Parathyroid adenoma (tissue), 2 donors: Measurements from ENCODE around the gene PAFAH1B2.
A peak's percentile ranks its signal among the peaks of the same experiment; 100 is the strongest.

Experiments used
- H2AFZ ChIP-seq: fragments of 300-600 bp; sonication (generic); one replicate; pipeline ENCODE4 v1.7.0; 2017; ENCODE audit warnings: antibody characterized with exemption, mild to moderate bottlenecking
- H3K27ac ChIP-seq: fragments of 300-600 bp; sonication (generic); one replicate; pipeline ENCODE4 v1.7.0; 2017
- H3K27me3 ChIP-seq: fragments of 300-600 bp; sonication (generic); one replicate; pipeline ENCODE4 v1.7.0; 2017; ENCODE audit warnings: low read length; ENCODE audit not compliant: control insufficient read depth, insufficient read depth
- H3K36me3 ChIP-seq: fragments of 300-600 bp; sonication (generic); one replicate; pipeline ENCODE4 v1.7.0; 2017; ENCODE audit warnings: low read length; ENCODE audit not compliant: control insufficient read depth, insufficient read depth
- H3K4me1 ChIP-seq: fragments of 300-600 bp; sonication (generic); one replicate; pipeline ENCODE4 v1.7.0; 2017; ENCODE audit warnings: control low read depth
- H3K4me2 ChIP-seq: fragments of 300-600 bp; sonication (generic); one replicate; pipeline ENCODE4 v1.7.0; 2017; ENCODE audit warnings: low read length
- H3K4me3 ChIP-seq: fragments of 300-600 bp; sonication (generic); one replicate; pipeline ENCODE4 v1.7.0; 2017; ENCODE audit warnings: low read depth, low read length
- H3K79me2 ChIP-seq: fragments of 300-600 bp; sonication (generic); one replicate; pipeline ENCODE4 v1.7.0; 2017; ENCODE audit warnings: control low read depth
- H3K9ac ChIP-seq: fragments of 300-600 bp; sonication (generic); one replicate; pipeline ENCODE4 v1.7.0; 2017; ENCODE audit warnings: mild to moderate bottlenecking
- H3K9me3 ChIP-seq: fragments of 300-600 bp; sonication (generic); one replicate; pipeline ENCODE4 v1.7.0; 2017; ENCODE audit warnings: low read length; ENCODE audit not compliant: control insufficient read depth
- CTCF ChIP-seq: fragments of 300-600 bp; sonication (generic); IDR thresholded peaks from one replicate; pipeline ENCODE4 v1.7.0; 2017; ENCODE audit warnings: antibody characterized with exemption, mild to moderate bottlenecking
- donor health status: primary hyperparathyroidism.

PAFAH1B2 gene

DNA sequence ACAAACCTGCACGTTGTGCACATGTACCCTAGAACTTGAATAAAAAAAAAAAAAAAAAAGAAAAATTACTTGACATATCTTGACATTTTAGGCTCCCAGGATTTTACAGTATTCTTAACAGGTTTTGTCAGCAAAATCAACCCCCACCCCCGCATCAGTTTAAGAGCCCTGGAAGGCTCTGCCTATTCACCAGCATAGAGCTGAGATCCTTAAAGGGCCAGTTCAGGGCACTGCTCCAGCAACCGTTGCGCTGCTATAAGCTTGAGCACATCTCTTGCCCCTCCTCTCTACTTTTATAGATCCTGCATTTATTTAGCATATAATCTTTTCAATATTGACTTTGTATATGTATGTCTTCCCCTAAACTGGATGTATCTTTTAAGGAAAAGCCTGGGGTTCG is 697 bp upstream of the PAFAH1B2 start:
- H3K27me3 ChIP-seq = no peaks in the 10 kb centered on the region
- peaks cover 3% of the 10 kb centered on the region for H3K4me1 ChIP-seq
- H3K36me3 ChIP-seq = no peaks in the 10 kb centered on the region
- H3K4me2 ChIP-seq = peak overlapping the region; percentile 91
- peak overlapping the region; percentile 90 for H3K27ac ChIP-seq
- H2AFZ ChIP-seq = peak overlapping the region; percentile 97
- no peak overlapping the region for H3K9ac ChIP-seq
- no peaks in the 10 kb centered on the region for H3K9me3 ChIP-seq
- peaks cover 17% of the 10 kb centered on the region for H3K79me2 ChIP-seq
- peak overlapping the region; percentile 69 for H3K4me3 ChIP-seq
- TF ChIP-seq CTCF = no peak

DNA sequence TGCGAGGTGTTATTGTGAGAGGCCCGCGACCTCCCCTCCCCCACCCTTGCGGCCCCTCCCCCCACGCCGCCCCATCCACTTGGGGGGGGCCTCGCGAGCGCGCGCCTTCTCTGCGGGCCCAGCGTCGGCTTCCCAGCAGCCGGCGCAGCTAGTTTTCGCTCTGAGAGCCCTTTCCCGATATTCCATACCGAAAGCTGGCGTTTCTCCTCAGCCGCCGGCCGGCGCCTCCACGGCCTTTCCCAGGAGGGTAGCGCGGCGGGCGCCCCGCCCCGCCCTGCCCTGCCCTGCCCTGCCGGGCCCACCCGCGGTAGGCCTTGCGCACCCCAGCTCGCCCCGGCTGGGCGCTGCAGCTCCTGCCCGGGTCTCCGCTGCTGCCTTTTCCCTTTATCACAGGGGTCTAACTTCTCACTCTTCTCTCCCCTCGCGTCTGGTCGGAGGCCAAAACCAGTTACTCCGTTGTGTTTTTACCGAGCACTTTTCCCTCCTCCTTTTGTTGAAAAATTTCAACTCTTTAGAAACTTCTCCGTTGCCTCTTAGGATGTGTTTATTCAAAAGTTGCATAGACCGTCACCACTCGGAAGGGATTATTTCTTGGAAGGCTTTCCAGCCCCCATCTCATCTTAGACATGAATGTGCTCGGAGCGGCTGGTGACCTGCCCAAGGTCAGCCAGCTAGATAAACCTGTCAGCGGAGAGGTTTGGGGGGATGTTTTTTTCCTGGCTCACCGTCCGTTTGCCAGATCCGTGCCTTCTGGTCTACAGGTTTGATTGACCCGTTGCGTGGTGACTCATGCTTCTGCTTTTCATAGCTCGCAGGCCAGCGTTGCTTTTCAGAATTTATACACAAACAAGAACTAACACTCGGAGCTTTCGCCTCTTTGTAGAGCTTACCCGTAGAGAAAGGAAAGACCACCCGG is 648 bp downstream of the PAFAH1B2 start:
- Histone ChIP-seq H3K36me3 (no peaks in the 10 kb centered on the region), H3K4me3 (peak overlapping the region; percentile 69), H3K4me1 (peaks cover 3% of the 10 kb centered on the region), H3K79me2 (peaks cover 17% of the 10 kb centered on the region), H2AFZ (peak overlapping the region; percentile 97), H3K9ac (peak overlapping the region; percentile 11), H3K9me3 (no peaks in the 10 kb centered on the region), H3K27ac (peak overlapping the region; percentile 90), H3K27me3 (no peaks in the 10 kb centered on the region), H3K4me2 (peak overlapping the region; percentile 91)
- TF ChIP-seq CTCF = no peak

GRCh38 chr11:117145393-117145761 is 1.3 kb downstream of the PAFAH1B2 start:
- H3K36me3 ChIP-seq = no peaks in the 10 kb centered on the region
- H3K4me3 ChIP-seq = peak overlapping the region; percentile 69
- peaks cover 3% of the 10 kb centered on the region for H3K4me1 ChIP-seq
- H3K27me3 ChIP-seq = no peaks in the 10 kb centered on the region
- TF ChIP-seq CTCF = no peak
- H3K9me3 ChIP-seq = no peaks in the 10 kb centered on the region
- H3K4me2 ChIP-seq = peak overlapping the region; percentile 72
- H3K79me2 ChIP-seq = peaks cover 21% of the 10 kb centered on the region
- H2AFZ ChIP-seq = no peak overlapping the region
- H3K9ac ChIP-seq = peak overlapping the region; percentile 11
- H3K27ac ChIP-seq = peak overlapping the region; percentile 90

DNA sequence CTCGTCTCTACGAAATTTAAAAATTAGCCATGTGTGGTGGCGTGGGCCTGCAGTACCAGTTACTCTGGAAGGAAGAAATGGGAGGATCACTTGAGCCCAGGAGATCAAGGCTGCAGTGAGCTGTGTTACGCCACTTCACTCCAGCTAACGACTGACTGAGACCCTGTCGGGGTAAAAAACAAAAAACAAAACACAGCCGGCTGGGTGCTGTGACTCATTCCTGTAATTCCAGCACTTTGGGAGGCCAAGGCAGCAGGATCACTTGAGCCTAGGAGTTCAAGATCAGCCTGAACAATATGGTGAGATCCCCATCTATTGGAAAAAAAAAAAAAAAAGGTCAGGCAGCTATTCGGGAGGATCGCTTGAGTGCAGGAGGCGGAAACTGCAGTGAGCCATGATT is 2.4 kb downstream of the PAFAH1B2 start:
- Histone ChIP-seq H3K4me3 (no peak overlapping the region), H3K27ac (no peak overlapping the region), H2AFZ (no peak overlapping the region), H3K4me2 (no peak overlapping the region), H3K9me3 (no peaks in the 10 kb centered on the region), H3K79me2 (peaks cover 27% of the 10 kb centered on the region), H3K36me3 (no peaks in the 10 kb centered on the region), H3K9ac (no peak overlapping the region), H3K27me3 (no peaks in the 10 kb centered on the region), H3K4me1 (peaks cover 3% of the 10 kb centered on the region)
- TF ChIP-seq CTCF = no peak

GRCh38 chr11:117152066-117152465 is 8.0 kb downstream of the PAFAH1B2 start:
- H2AFZ ChIP-seq = no peak overlapping the region
- H3K9ac ChIP-seq = no peak overlapping the region
- peaks cover 36% of the 10 kb centered on the region for H3K79me2 ChIP-seq
- no peaks in the 10 kb centered on the region for H3K9me3 ChIP-seq
- H3K4me3 ChIP-seq = no peak overlapping the region
- H3K36me3 ChIP-seq = no peaks in the 10 kb centered on the region
- TF ChIP-seq CTCF = no peak
- no peaks in the 10 kb centered on the region for H3K4me1 ChIP-seq
- no peaks in the 10 kb centered on the region for H3K27me3 ChIP-seq
- no peak overlapping the region for H3K27ac ChIP-seq
- H3K4me2 ChIP-seq = no peak overlapping the region
